ENCODE measurements around the gene ZNF107. TPM values are rescaled to one million over a fixed set of nuclear protein-coding genes. Genes with fewer than 3 reads are reported as not detected.
"Not testable (repeated sequence)": the region's sequence is repeated elsewhere in the genome, so short reads cannot be mapped to it uniquely, and the experiment has no call there.

The ZNF107 gene
- total RNA-seq, 1 donor from 2014 or later, result 5.3 TPM

- no peak for DNase-seq (ENCODE audit: extremely low read depth, low read depth, low spot score)
Measured at GRCh38 chr7:64729089-64729848, 63.3 kb downstream of the ZNF107 start.

- DNase-seq (ENCODE audit: extremely low read depth, low read depth, low spot score), result no peak
Measured at GRCh38 chr7:64733550-64734240, 67.8 kb downstream of the ZNF107 start.

- no peak for DNase-seq (ENCODE audit: extremely low read depth, low read depth, low spot score)
Measured at GRCh38 chr7:64736575-64736974, 70.6 kb downstream of the ZNF107 start.

DNA sequence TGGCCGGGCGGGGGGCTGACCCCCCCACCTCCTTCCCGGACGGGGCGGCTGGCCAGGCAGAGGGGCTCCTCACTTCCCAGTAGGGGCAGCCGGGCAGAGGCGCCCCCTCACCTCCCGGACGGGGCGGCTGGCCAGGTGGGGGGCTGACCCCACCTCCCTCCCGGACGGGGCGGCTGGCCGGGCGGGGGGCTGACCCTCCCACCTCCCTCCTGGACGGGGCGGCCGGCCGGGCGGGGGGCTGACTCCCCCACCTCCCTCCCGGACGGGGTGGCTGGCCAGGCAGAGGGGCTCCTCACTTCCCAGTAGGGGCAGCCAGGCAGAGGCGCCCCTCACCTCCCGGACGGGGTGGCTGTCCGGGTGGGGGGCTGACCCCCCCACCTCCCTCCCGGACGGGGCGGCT lies 72.5 kb downstream of the ZNF107 start:
- not testable (repeated sequence) for DNase-seq (ENCODE audit: extremely low read depth, low read depth, low spot score)

DNA sequence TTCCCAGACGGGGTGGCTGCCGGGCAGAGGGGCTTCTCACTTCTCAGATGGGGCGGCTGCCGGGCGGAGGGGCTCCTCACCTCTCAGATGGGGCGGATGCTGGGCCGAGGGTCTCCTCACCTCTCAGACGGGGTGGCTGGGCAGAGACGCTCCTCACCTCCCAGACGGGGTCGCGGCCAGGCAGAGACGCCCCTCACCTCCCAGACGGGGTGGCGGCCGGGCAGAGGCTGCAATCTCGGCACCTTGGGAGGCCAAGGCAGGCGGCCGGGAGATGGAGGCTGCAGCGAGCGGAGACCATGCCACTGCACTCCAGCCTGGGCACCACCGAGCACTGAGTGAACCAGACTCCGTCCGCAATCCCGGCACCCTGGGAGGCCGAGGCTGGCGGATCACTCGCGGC lies 73.0 kb downstream of the ZNF107 start:
- not testable (repeated sequence) for DNase-seq (ENCODE audit: extremely low read depth, low read depth, low spot score)

GRCh38 chr7:64744680-64745079 lies 78.7 kb downstream of the ZNF107 start:
- no peak for DNase-seq (ENCODE audit: extremely low read depth, low read depth, low spot score)

DNA sequence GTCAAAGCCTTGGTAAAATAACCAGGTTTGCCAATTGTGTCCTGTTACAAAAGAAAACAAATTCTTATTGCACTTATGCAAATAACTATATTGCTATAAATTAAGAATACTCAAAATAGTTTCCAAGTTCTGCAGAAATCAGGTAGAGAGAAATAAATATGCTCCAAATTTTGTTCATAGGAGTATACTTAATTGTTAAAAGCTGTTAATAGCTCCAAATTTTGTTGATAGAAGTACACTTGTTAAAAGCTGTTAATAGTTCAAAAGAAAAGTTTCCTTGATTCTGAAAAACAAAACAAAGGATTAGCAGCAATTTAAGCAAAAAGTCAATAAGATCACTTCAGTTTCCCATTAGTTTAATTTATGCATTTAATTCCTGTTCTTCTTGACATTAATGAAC lies 81.9 kb downstream of the ZNF107 start:
- no peak for DNase-seq (ENCODE audit: extremely low read depth, low read depth, low spot score)

- no peak for DNase-seq (ENCODE audit: extremely low read depth, low read depth, low spot score)
Measured at GRCh38 chr7:64753032-64753431, 87.1 kb downstream of the ZNF107 start.

DNA sequence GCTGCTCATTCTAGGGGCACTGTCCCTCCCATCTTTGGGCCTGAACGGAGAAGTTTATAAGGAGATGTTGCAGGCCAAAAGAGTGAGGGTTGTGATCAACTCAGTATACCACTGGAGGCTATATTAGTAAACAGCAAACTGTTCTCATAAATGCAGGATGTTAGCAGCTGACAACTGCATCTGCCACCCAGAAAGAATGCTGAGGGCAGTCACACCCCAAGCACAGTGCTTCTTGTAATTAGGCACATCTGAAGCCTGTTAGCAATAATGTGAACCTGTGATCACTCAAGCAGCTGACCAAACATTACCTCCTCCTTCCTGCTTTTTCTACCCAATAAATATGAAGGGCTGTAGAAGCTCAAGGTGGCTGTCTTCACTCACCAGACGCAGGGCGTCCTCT lies 89.9 kb downstream of the ZNF107 start:
- no peak for DNase-seq (ENCODE audit: extremely low read depth, low read depth, low spot score)

- DNase-seq (ENCODE audit: extremely low read depth, low read depth, low spot score), result no peak
Measured at GRCh38 chr7:64758151-64758550, 92.2 kb downstream of the ZNF107 start.

Other genes with a start within 250 kb of the ZNF107 start
- gene ZNF680, start 103.1 kb upstream of the ZNF107 start, total RNA-seq, result 3.3 and 7.8 TPM in 2 replicates
- 4.3 and 4.8 TPM in 2 replicates for gene ZNF138, start 128.3 kb downstream of the ZNF107 start, total RNA-seq
- 3.4 and 3.7 TPM in 2 replicates for gene ZNF273, start 237.1 kb downstream of the ZNF107 start, total RNA-seq